ENCODE results near the gene JAM3. TPM values are rescaled to one million over a fixed set of nuclear protein-coding genes. Genes with fewer than 3 reads are reported as not detected.

JAM3 gene
- total and polyA plus RNA-seq, 2 donors (not counting 3 experiments of a cell fraction or from before 2014, with no cell fraction given) = 78.8 to 137 TPM

DNA sequence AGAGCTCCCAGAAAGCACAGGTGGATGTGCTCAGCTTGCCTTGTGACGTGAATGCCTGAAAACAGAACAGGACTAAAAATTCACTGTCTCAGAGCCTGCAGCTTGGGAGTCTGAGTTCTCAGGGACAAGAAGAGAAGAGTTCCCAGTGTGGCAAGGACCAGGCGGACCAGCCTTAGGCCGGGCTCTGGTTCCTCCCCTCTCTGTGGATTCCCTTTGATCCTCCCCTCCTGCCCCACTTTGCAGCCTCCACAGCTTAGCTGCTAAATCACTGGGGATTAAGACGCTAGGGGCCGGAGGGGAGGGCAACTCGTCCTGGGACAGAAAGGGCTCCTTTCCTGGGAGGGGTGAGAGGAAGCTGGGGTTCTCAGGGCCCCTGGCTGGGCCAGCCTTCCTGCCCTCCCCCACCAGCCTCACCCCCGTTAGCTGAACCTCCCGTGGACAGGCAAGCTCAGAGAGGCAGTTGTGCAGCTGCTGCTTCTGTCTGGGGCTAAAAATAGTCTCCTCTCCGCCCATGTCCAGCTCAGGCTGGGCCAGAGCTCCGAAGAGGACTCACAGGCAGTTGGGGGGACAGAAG, 29.9 kb upstream of the JAM3 start:
- CTCF ChIA-PET = interaction anchor here (0.5 to 4.5 kb wide), 2 partner anchors 12 to 210 kb away, joined by 4 to 32 read pairs; no protein-coding TSS in a partner anchor
- no peak overlapping the region for H3K9ac ChIP-seq (replicated peaks; ENCODE audit: extremely low read depth, insufficient read depth, low read length)
- no TSS peak for BruUV-seq (replicated peaks)

DNA sequence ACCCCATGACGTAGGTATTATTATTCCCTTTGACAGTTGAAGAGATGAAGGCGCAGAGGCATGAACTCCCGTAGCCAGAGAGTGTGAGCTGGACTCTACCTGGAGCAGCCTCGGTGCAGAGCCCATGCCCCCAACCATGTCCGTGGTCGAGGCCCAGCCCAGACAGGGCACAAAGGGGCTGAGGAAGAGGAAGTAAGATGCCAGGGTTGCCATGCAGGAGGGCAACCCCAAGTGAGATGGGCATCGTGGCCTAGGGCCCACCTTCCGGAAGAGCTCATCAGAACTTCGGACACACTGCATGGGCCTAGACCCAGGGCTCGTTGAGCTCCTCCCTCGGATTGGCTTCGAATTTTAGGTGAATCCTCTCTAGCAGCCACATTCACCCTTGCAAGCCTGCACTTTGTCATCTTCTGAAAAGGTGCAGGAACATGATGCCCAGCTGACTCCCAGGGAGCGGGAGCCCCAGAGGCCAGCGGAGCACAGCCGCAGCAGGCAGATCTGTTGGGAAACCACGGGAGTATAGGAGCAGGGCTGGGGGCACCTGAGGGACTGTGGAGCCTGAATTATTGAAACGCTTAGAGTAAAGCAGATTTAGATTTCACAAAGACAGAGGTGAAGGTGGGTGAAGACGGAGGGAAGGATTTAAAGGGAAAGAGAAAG, 29.0 kb upstream of the JAM3 start:
- Histone ChIP-seq H3K9ac (replicated peaks; ENCODE audit: extremely low read depth, insufficient read depth, low read length) (no peak overlapping the region), H3K4me2 (ENCODE audit: insufficient read depth, low read length) (no peak overlapping the region), H3K9me3 (replicated peaks; ENCODE audit: control insufficient read depth, insufficient read depth, low read length) (no peaks in the 10 kb centered on the region), H3K27me3 (ENCODE audit: control insufficient read depth in 2 of 2, insufficient read depth in 2 of 2, low read length in 2 of 2) (peaks cover 2 to 3% of the 10 kb centered on the region in 2 experiments), H3K4me1 (ENCODE audit: control insufficient read depth, extremely low read depth, insufficient read depth, low read length) (peaks cover 9% of the 10 kb centered on the region), H4K20me1 (replicated peaks; ENCODE audit: control insufficient read depth, extremely low read depth, insufficient read depth, low read length) (no peaks in the 10 kb centered on the region), H3K36me3 (ENCODE audit: control insufficient read depth in 2 of 2, extremely low read depth in 1 of 2, insufficient read depth in 2 of 2, low read length in 2 of 2) (no peaks in the 10 kb centered on the region), H2AFZ (ENCODE audit: low read depth, low read length) (no peak overlapping the region), H3K4me3 (replicated peaks in 1 of 3; ENCODE audit: insufficient read depth in 1 of 3, low read depth in 1 of 3, low read length in 3 of 3) (no peak overlapping the region), H3K9me1 (replicated peaks; ENCODE audit: control insufficient read depth, extremely low read depth, insufficient read depth, low read length) (no peaks in the 10 kb centered on the region), H3K79me2 (ENCODE audit: control insufficient read depth, insufficient read depth, low read length) (no peaks in the 10 kb centered on the region), H3K27ac (ENCODE audit: insufficient read depth, low read depth, low read length) (no peak overlapping the region)
- ChIA-PET POLR2A (no interaction called here), CTCF (interaction anchor here (1.7 to 4.5 kb wide), 2 partner anchors 11 to 112 kb away, joined by 6 to 32 read pairs; no protein-coding TSS in a partner anchor)
- BruUV-seq (replicated peaks) = no TSS peak
- no peak for TF ChIP-seq EZH2 (IDR thresholded peaks at IDR 0.05; ENCODE audit: borderline replicate concordance, low read depth, low read length, severe bottlenecking)
- no peak for TF ChIP-seq GATA2 (IDR thresholded peaks at IDR 0.05; ENCODE audit: insufficient read depth, insufficient read length, low read depth, low read length)
- no peak for TF ChIP-seq POLR2A (IDR thresholded peaks at IDR 0.05; ENCODE audit: low read depth, low read length)
- no peak for TF ChIP-seq MYC (IDR thresholded peaks at IDR 0.05; ENCODE audit: low read depth, low read length)
- TF ChIP-seq FOS (IDR thresholded peaks at IDR 0.05; ENCODE audit: borderline replicate concordance, insufficient read depth, low read length) = no peak
- no peak for TF ChIP-seq POLR2AphosphoS5 (IDR thresholded peaks at IDR 0.05; ENCODE audit: insufficient read depth, low read depth, low read length)
- TF ChIP-seq, protein P1, sequence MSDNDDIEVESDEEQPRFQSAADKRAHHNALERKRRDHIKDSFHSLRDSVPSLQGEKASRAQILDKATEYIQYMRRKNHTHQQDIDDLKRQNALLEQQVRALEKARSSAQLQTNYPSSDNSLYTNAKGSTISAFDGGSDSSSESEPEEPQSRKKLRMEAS (IDR thresholded peaks at IDR 0.05; ENCODE audit: insufficient read depth, insufficient read length) = no peak
- TF ChIP-seq JUN (IDR thresholded peaks at IDR 0.05; ENCODE audit: borderline replicate concordance, insufficient read depth, insufficient read length, low read depth) = no peak
- TF ChIP-seq, protein P2, sequence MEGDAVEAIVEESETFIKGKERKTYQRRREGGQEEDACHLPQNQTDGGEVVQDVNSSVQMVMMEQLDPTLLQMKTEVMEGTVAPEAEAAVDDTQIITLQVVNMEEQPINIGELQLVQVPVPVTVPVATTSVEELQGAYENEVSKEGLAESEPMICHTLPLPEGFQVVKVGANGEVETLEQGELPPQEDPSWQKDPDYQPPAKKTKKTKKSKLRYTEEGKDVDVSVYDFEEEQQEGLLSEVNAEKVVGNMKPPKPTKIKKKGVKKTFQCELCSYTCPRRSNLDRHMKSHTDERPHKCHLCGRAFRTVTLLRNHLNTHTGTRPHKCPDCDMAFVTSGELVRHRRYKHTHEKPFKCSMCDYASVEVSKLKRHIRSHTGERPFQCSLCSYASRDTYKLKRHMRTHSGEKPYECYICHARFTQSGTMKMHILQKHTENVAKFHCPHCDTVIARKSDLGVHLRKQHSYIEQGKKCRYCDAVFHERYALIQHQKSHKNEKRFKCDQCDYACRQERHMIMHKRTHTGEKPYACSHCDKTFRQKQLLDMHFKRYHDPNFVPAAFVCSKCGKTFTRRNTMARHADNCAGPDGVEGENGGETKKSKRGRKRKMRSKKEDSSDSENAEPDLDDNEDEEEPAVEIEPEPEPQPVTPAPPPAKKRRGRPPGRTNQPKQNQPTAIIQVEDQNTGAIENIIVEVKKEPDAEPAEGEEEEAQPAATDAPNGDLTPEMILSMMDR (IDR thresholded peaks at IDR 0.05; ENCODE audit: extremely low read depth in 1 of 2, insufficient read depth in 1 of 2, low read depth in 1 of 2, low read length in 2 of 2) = no peak
- dilution Hi-C loops (cut with MboI; ENCODE audit: extremely low pct_ligation_motif_present, low sequenced_read_pairs) (no loop called here), intact Hi-C loops (cut with micrococcal nuclease) (loop anchor here (5.0 to 10.0 kb wide), 2 partner anchors 212 to 295 kb away; partner anchors contain the start of genes ACAD8, GLB1L2 and THYN1)
- DNase-seq (ENCODE audit: low read depth, low spot score) (no peak), FAIRE-seq (no peak)

More for the DNA sequence above, 29.9 kb upstream of the JAM3 start:
- intact Hi-C loops (cut with micrococcal nuclease) (loop anchor here (5.0 to 10.0 kb wide), 2 partner anchors 213 to 296 kb away; partner anchors contain the start of genes ACAD8, GLB1L2 and THYN1), dilution Hi-C loops (cut with MboI; ENCODE audit: extremely low pct_ligation_motif_present, low sequenced_read_pairs) (no loop called here)
- Histone ChIP-seq H3K27me3 (ENCODE audit: control insufficient read depth in 2 of 2, insufficient read depth in 2 of 2, low read length in 2 of 2) (peaks cover 2 to 3% of the 10 kb centered on the region in 2 experiments), H3K36me3 (ENCODE audit: control insufficient read depth in 2 of 2, extremely low read depth in 1 of 2, insufficient read depth in 2 of 2, low read length in 2 of 2) (no peaks in the 10 kb centered on the region), H3K27ac (ENCODE audit: insufficient read depth, low read depth, low read length) (no peak overlapping the region), H3K4me3 (replicated peaks in 1 of 3; ENCODE audit: insufficient read depth in 1 of 3, low read depth in 1 of 3, low read length in 3 of 3) (no peak overlapping the region), H3K4me1 (ENCODE audit: control insufficient read depth, extremely low read depth, insufficient read depth, low read length) (peaks cover 11% of the 10 kb centered on the region), H3K79me2 (ENCODE audit: control insufficient read depth, insufficient read depth, low read length) (no peaks in the 10 kb centered on the region), H3K9me1 (replicated peaks; ENCODE audit: control insufficient read depth, extremely low read depth, insufficient read depth, low read length) (no peaks in the 10 kb centered on the region), H3K4me2 (ENCODE audit: insufficient read depth, low read length) (no peak overlapping the region), H3K9me3 (replicated peaks; ENCODE audit: control insufficient read depth, insufficient read depth, low read length) (no peaks in the 10 kb centered on the region), H2AFZ (ENCODE audit: low read depth, low read length) (no peak overlapping the region), H4K20me1 (replicated peaks; ENCODE audit: control insufficient read depth, extremely low read depth, insufficient read depth, low read length) (no peaks in the 10 kb centered on the region)
- TF ChIP-seq POLR2AphosphoS5 (IDR thresholded peaks at IDR 0.05; ENCODE audit: insufficient read depth, low read depth, low read length) (no peak), FOS (IDR thresholded peaks at IDR 0.05; ENCODE audit: borderline replicate concordance, insufficient read depth, low read length) (no peak), GATA2 (IDR thresholded peaks at IDR 0.05; ENCODE audit: insufficient read depth, insufficient read length, low read depth, low read length) (no peak), JUN (IDR thresholded peaks at IDR 0.05; ENCODE audit: borderline replicate concordance, insufficient read depth, insufficient read length, low read depth) (no peak)
- DNase-seq (ENCODE audit: low read depth, low spot score) = no peak
- POLR2A ChIA-PET = no interaction called here
- no peak for FAIRE-seq
